Measurements from ENCODE around the gene SPPL3.

The SPPL3 gene

DNA sequence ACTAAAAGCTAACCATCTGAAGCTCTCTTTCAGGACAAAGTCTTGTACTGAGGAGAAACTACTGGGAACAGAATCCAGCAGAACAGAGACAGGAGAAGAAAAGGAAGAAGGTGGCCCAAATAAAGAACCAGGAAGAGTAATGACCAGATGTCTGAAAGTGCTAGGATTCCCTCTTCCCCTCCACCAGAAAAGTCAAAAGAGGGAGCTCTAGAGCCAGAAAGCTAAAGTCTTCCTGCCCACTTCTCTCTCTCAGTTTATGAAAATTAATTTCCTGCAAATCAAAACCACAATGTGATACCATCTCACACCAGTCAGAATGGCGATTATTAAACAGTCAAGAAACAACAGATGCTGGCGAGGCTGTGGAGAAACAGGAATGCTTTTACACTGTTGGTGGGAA lies 47.2 kb downstream of the SPPL3 start:
- in situ Hi-C loops (cut with HindIII; ENCODE audit: low sequenced_read_pairs) = no loop called here
- no peak for DNase-seq (ENCODE audit: low read depth)
- peak; percentile 37 for TF ChIP-seq CTCF (IDR thresholded peaks at IDR 0.05; ENCODE audit: low read depth, low read length, missing control alignments)

GRCh38 chr12:120855823-120856588 lies 48.2 kb downstream of the SPPL3 start:
- in situ Hi-C loops (cut with HindIII; ENCODE audit: low sequenced_read_pairs) = no loop called here
- TF ChIP-seq CTCF (IDR thresholded peaks at IDR 0.05; ENCODE audit: low read depth, low read length, missing control alignments) = no peak
- DNase-seq (ENCODE audit: low read depth) = no peak
- no peak overlapping the region for H3K4me3 ChIP-seq (ENCODE audit: low read depth, low read length)

More for the DNA sequence above, 47.2 kb downstream of the SPPL3 start:
- H3K4me3 ChIP-seq (ENCODE audit: low read depth, low read length) = no peak overlapping the region

DNA sequence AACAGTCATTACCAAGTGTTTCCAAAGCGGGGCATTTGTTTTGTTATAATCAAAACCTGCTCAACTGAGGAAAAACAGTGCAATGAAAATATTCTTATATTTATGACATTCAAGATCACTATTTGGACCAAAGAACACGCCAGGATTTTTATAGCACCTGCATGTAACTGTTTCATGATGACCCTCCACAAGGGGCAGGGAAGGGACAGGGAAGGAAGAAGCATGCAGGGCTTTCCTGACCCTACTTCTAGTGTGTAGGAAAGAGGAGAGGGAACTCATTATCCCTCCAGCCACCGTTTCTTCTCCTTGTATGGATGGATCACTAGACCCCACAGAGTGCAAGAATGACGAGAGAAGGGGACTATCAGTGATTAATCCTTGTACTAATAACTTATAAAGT lies 49.4 kb downstream of the SPPL3 start:
- no peak for TF ChIP-seq CTCF (IDR thresholded peaks at IDR 0.05; ENCODE audit: low read depth, low read length, missing control alignments)
- DNase-seq (ENCODE audit: low read depth) = no peak
- in situ Hi-C loops (cut with HindIII; ENCODE audit: low sequenced_read_pairs) = no loop called here
- no peak overlapping the region for H3K4me3 ChIP-seq (ENCODE audit: low read depth, low read length)

GRCh38 chr12:120853188-120853587 lies 51.0 kb downstream of the SPPL3 start:
- no peak overlapping the region for H3K4me3 ChIP-seq (ENCODE audit: low read depth, low read length)
- in situ Hi-C loops (cut with HindIII; ENCODE audit: low sequenced_read_pairs) = no loop called here
- TF ChIP-seq CTCF (IDR thresholded peaks at IDR 0.05; ENCODE audit: low read depth, low read length, missing control alignments) = no peak
- DNase-seq (ENCODE audit: low read depth) = no peak

GRCh38 chr12:120851944-120852343 lies 52.2 kb downstream of the SPPL3 start:
- no peak for TF ChIP-seq CTCF (IDR thresholded peaks at IDR 0.05; ENCODE audit: low read depth, low read length, missing control alignments)
- H3K4me3 ChIP-seq (ENCODE audit: low read depth, low read length) = no peak overlapping the region
- no peak for DNase-seq (ENCODE audit: low read depth)
- in situ Hi-C loops (cut with HindIII; ENCODE audit: low sequenced_read_pairs) = no loop called here

- TF ChIP-seq CTCF (IDR thresholded peaks at IDR 0.05; ENCODE audit: low read depth, low read length, missing control alignments) = no peak
- H3K4me3 ChIP-seq (ENCODE audit: low read depth, low read length) = no peak overlapping the region
- no peak for DNase-seq (ENCODE audit: low read depth)
- in situ Hi-C loops (cut with HindIII; ENCODE audit: low sequenced_read_pairs) = no loop called here
These were observed 52.7 kb downstream of the SPPL3 start for GRCh38 chr12:120851444-120851843.

Measured in astrocyte of the cerebellum (primary cell).